ENCODE results near the gene CELF5.
"Not testable (repeated sequence)": the region's sequence is repeated elsewhere in the genome, so short reads cannot be mapped to it uniquely, and the experiment has no call there.

CELF5 gene

GRCh38 chr19:3322199-3322978 lies 97.9 kb downstream of the CELF5 start:
- DNase-seq (ENCODE audit: low read depth), result no peak

- DNase-seq (ENCODE audit: low read depth), result no peak
Observed at GRCh38 chr19:3323026-3323425, 98.6 kb downstream of the CELF5 start.

GRCh38 chr19:3323658-3324057 lies 99.2 kb downstream of the CELF5 start:
- DNase-seq (ENCODE audit: low read depth), result no peak

GRCh38 chr19:3324405-3324856 lies 100.0 kb downstream of the CELF5 start:
- peak; percentile 31 for DNase-seq (ENCODE audit: low read depth)

- DNase-seq (ENCODE audit: low read depth), result no peak
Observed at GRCh38 chr19:3325451-3325850, 101.0 kb downstream of the CELF5 start.

- DNase-seq (ENCODE audit: low read depth), result no peak
Observed at GRCh38 chr19:3328743-3329142, 104.3 kb downstream of the CELF5 start.

- no peak for DNase-seq (ENCODE audit: low read depth)
Observed at GRCh38 chr19:3330047-3330446, 105.6 kb downstream of the CELF5 start.

- DNase-seq (ENCODE audit: low read depth), result not testable (repeated sequence)
Observed at GRCh38 chr19:3332232-3332631, 107.8 kb downstream of the CELF5 start.

GRCh38 chr19:3333020-3333583 lies 108.6 kb downstream of the CELF5 start:
- no peak for DNase-seq (ENCODE audit: low read depth)

GRCh38 chr19:3333662-3334061 lies 109.2 kb downstream of the CELF5 start:
- DNase-seq (ENCODE audit: low read depth), result no peak

GRCh38 chr19:3334749-3335430 lies 110.4 kb downstream of the CELF5 start:
- DNase-seq (ENCODE audit: low read depth), result not testable (repeated sequence)

- DNase-seq (ENCODE audit: low read depth), result no peak
Observed at GRCh38 chr19:3335431-3336350, 111.2 kb downstream of the CELF5 start.

- no peak for DNase-seq (ENCODE audit: low read depth)
Observed at GRCh38 chr19:3336351-3336679, 111.9 kb downstream of the CELF5 start.

- no peak for DNase-seq (ENCODE audit: low read depth)
Observed at GRCh38 chr19:3336680-3337523, 112.4 kb downstream of the CELF5 start.

- DNase-seq (ENCODE audit: low read depth), result peak; percentile 34
Observed at GRCh38 chr19:3338541-3339181, 114.2 kb downstream of the CELF5 start.

- DNase-seq (ENCODE audit: low read depth), result no peak
Observed at GRCh38 chr19:3340340-3340739, 115.9 kb downstream of the CELF5 start.

GRCh38 chr19:3342246-3342645 lies 117.8 kb downstream of the CELF5 start:
- no peak for DNase-seq (ENCODE audit: low read depth)

- DNase-seq (ENCODE audit: low read depth), result not testable (repeated sequence)
Observed at GRCh38 chr19:3342962-3343361, 118.5 kb downstream of the CELF5 start.

GRCh38 chr19:3343619-3344502 lies 119.4 kb downstream of the CELF5 start:
- no peak for DNase-seq (ENCODE audit: low read depth)
